Heart left ventricle (tissue), 13 donors: ENCODE measurements around the gene RCOR2.

Source experiments
- CTCF ChIP-seq, 12 donors: fragments of 200-600 bp; sonication (generic) in 4 of 12; IDR thresholded peaks; one replicate each; pipeline versions ENCODE4 v1.5.0 to v1.8.0; 2018 to 2022; ENCODE audit warnings: antibody characterized with exemption in 12 of 12, mild to moderate bottlenecking in 5 of 12
- POLR2A ChIP-seq, 2 donors: fragments of 450-650 bp; IDR thresholded peaks; one replicate each; pipeline ENCODE4 v1.6.1; 2017; ENCODE audit warnings: antibody characterized with exemption in 2 of 2, mild to moderate bottlenecking in 2 of 2, moderate library complexity in 2 of 2
- donor health status: ischemic (EF 13 %, LVEDD 7.1; RV severe dilation, severe dysfunction).
- donor health status: DM: no; HTN: yes; CAD: no.
- donor health status: DM: no; HTN: no; CAD: no.
- donor health status: ischemic (EF 25% LVEDD 6.9; RV normal size, moderate dysfunction).
- donor health status: ischemic (EF 25% LVEDD 5.7; RV mildly dilated, moderate dysfunction).
- donor health status: ischemic (EF 35%, LVEDD 5.7; RV mildly dilated, moderate dysfunction).
- donor health status: nonischemic (EF 11% LVEDD 7.7; RV severe dilation, severe dysfunction).
- donor health status: DM: yes; HTN: yes; CAD: no.
- donor health status: PGD.
- donor health status: ischemic (EF 29% LVEDD 5.4; RV normal size, mild dysfunction).
- donor health status: nonischemic (EF 23%, LVEDD 6.1; RV moderate dilation, normal function).

DNA sequence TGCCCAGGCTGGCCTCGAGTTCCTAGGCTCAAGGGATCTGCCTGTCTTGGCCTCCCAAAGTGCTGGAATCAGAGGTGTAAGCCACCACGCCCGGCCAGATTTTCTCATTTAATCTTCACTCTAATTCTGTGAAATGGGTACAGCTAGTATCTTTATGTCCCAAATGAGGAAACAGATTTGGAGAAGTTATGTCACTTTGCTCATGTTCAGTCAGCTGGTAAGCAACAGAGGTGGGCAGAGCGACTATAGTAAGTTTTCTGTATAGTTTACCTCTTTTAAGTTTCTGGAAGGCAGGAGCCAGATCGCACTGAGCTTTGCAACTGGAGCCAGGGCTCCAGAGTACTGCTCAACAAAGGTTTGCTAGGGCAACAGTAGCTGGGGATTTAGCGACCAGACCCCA lies 33.2 kb downstream of the RCOR2 start:
- TF ChIP-seq CTCF (IDR thresholded peaks at IDR 0.05) (no peak), POLR2A (IDR thresholded peaks at IDR 0.05) (no peak)
